MM.1S (cell line): ENCODE data around the gene NAA15.

ENCODE experiments used
- CTCF ChIP-seq: fragments of 300-600 bp; sonication (generic); IDR thresholded peaks from 2 replicates; pipeline ENCODE4 v1.5.1; 2016; ENCODE audit warnings: antibody characterized with exemption, low read length, mixed read lengths
- EZH2 ChIP-seq: fragments of 300-600 bp; sonication (generic); optimal IDR thresholded peaks from 2 replicates; pipeline ENCODE3; 2017; ENCODE audit warnings: low read depth, mild to moderate bottlenecking, antibody characterized with exemption, low read length, mixed read lengths

GRCh38 chr4:139304920-139305319 is 3.6 kb downstream of the NAA15 start:
- TF ChIP-seq CTCF (no peak), EZH2 (no peak)
